Lower lobe of right lung (tissue), 2 donors: ENCODE data around the gene ANKMY1. TPM values are rescaled to one million over a fixed set of nuclear protein-coding genes. Genes with fewer than 3 reads are reported as not detected.
A peak's percentile ranks its signal among the peaks of the same experiment; 100 is the strongest.

ENCODE experiments used
- ATAC-seq, 2 donors: fragments of 200-7000 bp; cut with Tn5 transposase; one replicate each; pipeline ENCODE4 v1.9.1; 2020 to 2022; ENCODE audit warnings: mild to moderate bottlenecking in 2 of 2, moderate library complexity in 2 of 2
- DNase-seq: peaks from one replicate; pipeline ENCODE4 v3.0.0-alpha.2; 2020
- H3K27ac ChIP-seq: fragments of 200-600 bp; one replicate; pipeline ENCODE4 v1.8.0; 2022
- H3K27me3 ChIP-seq: fragments of 200-600 bp; one replicate; pipeline ENCODE4 v1.8.0; 2022; ENCODE audit warnings: low read depth
- H3K36me3 ChIP-seq: fragments of 200-600 bp; one replicate; pipeline ENCODE4 v1.8.0; 2022; ENCODE audit warnings: mild to moderate bottlenecking
- H3K4me1 ChIP-seq: fragments of 200-600 bp; one replicate; pipeline ENCODE4 v1.8.0; 2022
- H3K4me3 ChIP-seq: fragments of 200-600 bp; one replicate; pipeline ENCODE4 v1.8.0; 2022; ENCODE audit warnings: mild to moderate bottlenecking
- H3K9me3 ChIP-seq: fragments of 200-600 bp; one replicate; pipeline ENCODE4 v1.8.0; 2022
- intact Hi-C: fragments of 100-400 bp; cut with DNase I; formaldehyde crosslinking; loops from one replicate; pipeline ENCODE4 v1.11.0; 2022
- total RNA-seq: library from RNA; stranded (reverse); fragmentation: NEBNext Ultra II Directional; extraction: Animal tissue kit (Norgen Biotek cat#: 25700); gene quantifications from one replicate; pipeline ENCODE4 v1.2.1, GENCODE V29; 2021
- TF ChIP-seq, protein P1 (sequence below): fragments of 200-600 bp; IDR thresholded peaks from one replicate; pipeline ENCODE4 v1.8.0; 2022; ENCODE audit warnings: antibody characterized with exemption, mild to moderate bottlenecking
- donor health status: DM: no; HTN: yes; CAD: no; lungs with severe emphysema.

The ANKMY1 gene
- total RNA-seq, 1 donor from 2014 or later = 29.3 TPM

DNA sequence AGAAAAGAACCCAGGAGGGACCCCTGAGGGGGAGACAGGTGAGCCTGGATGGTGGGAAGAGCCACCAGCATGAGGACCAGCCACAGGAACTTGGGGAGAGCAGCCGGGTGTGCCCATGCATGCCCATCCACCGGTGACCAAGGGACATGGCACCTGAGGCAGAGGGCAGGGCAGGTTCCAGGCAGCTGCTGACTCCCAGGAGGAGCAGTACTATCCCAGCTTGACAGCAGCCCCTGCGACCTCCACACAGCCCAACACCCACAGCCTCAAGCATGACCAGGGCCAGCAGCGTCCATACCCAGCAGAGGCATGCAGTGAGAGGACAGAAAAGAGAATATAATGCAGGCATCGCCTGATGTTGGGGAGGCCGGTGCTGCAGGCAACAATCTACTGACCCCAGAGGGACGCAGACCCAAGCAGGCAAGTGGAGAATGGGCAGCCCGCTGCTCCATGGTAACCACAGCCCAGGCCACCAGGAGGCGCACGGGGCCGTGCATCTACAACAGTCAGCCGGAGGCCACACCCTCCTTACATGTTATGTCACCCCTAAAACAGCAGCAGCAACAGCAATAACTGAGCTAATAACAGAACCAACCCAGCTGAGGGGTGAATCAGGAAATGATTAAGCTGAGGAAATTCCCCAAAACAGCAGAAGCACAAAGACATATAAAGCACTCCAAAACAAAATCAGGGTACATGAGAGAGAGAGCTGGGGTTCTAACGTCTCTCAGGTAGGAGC lies 44.1 kb downstream of the ANKMY1 start:
- DNase-seq (peak; percentile 92), ATAC-seq (peak; percentile 95 to 96)
- H3K27me3 ChIP-seq = no peaks in the 10 kb centered on the region
- H3K27ac ChIP-seq = no peak overlapping the region
- intact Hi-C loops = no loop called here
- TF ChIP-seq, protein P1, sequence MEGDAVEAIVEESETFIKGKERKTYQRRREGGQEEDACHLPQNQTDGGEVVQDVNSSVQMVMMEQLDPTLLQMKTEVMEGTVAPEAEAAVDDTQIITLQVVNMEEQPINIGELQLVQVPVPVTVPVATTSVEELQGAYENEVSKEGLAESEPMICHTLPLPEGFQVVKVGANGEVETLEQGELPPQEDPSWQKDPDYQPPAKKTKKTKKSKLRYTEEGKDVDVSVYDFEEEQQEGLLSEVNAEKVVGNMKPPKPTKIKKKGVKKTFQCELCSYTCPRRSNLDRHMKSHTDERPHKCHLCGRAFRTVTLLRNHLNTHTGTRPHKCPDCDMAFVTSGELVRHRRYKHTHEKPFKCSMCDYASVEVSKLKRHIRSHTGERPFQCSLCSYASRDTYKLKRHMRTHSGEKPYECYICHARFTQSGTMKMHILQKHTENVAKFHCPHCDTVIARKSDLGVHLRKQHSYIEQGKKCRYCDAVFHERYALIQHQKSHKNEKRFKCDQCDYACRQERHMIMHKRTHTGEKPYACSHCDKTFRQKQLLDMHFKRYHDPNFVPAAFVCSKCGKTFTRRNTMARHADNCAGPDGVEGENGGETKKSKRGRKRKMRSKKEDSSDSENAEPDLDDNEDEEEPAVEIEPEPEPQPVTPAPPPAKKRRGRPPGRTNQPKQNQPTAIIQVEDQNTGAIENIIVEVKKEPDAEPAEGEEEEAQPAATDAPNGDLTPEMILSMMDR = peak; percentile 87
- H3K4me3 ChIP-seq = no peak overlapping the region
- no peaks in the 10 kb centered on the region for H3K4me1 ChIP-seq
- H3K36me3 ChIP-seq = peaks cover 16% of the 10 kb centered on the region
- no peaks in the 10 kb centered on the region for H3K9me3 ChIP-seq

DNA sequence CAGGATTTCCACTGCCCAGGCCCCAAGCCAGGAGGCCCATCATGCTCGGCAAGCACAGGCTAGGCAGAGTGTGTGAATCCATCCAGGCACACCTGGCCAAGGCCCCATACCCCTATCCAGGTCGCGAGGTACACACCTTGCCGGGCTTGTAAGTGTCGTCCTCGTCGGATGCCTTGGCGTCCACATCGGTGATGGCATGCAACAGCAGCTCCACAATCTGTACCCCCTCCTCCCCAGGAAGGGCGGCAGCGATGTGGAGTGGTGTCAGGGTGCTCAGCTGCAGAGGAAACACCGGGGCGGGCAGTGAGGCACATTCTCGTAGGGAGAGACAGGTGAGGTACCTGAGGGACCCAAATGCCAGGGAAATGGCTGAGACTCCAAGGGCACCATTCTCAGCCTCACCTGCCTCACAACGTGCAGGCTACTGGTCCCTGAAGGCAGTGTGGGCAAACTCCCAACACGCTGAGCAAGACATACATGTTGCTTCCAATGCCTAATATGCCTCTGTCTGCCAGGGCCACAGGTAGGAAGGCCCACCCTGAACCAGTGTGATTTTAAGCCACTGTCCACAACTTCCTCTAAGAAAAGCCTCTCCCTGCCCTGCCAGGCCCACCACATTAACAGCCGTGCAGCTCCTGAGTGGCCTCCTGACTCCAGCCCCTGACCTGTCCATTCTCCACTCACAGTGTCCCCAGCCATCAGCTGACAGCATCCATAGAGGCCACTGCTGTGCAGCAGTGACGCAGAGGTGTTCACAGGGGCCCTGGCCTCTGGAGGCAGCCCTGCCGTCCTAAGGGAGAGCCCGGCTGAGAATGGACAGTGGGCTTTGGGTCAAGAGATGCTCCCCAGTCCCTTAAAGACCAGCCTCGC lies 44.9 kb downstream of the ANKMY1 start:
- intact Hi-C loops = no loop called here
- DNase-seq = no peak
- Histone ChIP-seq H3K4me3 (no peak overlapping the region), H3K27ac (no peak overlapping the region), H3K36me3 (peaks cover 16% of the 10 kb centered on the region), H3K9me3 (no peaks in the 10 kb centered on the region), H3K4me1 (no peaks in the 10 kb centered on the region), H3K27me3 (no peaks in the 10 kb centered on the region)
- TF ChIP-seq, protein P1 = no peak
- ATAC-seq = no peak

- H3K36me3 ChIP-seq = peaks cover 16% of the 10 kb centered on the region
- no peaks in the 10 kb centered on the region for H3K4me1 ChIP-seq
- intact Hi-C loops = no loop called here
- no peaks in the 10 kb centered on the region for H3K27me3 ChIP-seq
- H3K27ac ChIP-seq = no peak overlapping the region
- DNase-seq (no peak), ATAC-seq (no peak)
- no peaks in the 10 kb centered on the region for H3K9me3 ChIP-seq
- H3K4me3 ChIP-seq = no peak overlapping the region
- TF ChIP-seq, protein P1 = no peak
These were observed 45.7 kb downstream of the ANKMY1 start for GRCh38 chr2:240512109-240512485.

DNA sequence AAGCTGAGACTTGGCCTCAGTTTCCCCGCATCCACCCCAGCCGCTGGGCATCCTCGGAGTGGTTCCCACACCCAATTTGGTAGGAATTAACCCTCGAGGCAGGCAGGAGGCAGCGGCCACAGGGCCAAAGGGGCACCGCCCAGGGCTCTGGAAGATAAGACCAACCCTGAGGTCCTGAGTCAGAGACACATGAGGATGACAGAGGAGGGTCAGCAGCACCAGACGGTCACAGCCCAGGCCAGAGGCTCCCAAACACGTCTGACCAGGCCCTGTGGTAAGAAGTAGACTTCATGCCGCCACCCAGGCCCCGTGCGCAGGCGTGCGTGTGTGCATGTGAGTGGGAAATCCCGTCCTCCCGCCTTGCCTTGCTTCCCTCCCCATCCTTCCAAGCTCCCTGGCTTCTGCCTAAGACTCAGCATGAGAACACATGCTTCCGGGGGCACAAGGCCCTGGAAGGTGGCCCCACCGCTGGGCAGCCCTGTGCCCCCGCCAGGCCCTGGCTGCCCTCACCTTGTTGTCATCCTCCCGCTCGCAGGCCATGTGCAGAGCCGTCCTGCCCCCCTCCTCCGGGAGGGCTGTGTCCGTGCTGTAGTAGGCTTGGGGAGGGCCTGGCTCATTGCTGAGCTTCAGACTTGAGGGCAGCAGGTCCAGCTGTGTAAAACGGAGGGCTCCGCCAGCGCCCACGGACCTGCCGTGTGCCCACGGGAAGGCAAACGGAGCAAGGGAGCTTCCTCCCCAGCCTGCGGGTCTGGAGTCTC lies 46.3 kb downstream of the ANKMY1 start:
- no peak for DNase-seq

More for the DNA sequence above, 46.3 kb downstream of the ANKMY1 start:
- Histone ChIP-seq H3K4me3 (no peak overlapping the region), H3K27me3 (no peaks in the 10 kb centered on the region), H3K9me3 (no peaks in the 10 kb centered on the region), H3K27ac (no peak overlapping the region), H3K36me3 (peaks cover 16% of the 10 kb centered on the region), H3K4me1 (no peaks in the 10 kb centered on the region)
- TF ChIP-seq, protein P1 = no peak
- ATAC-seq = no peak
- intact Hi-C loops = no loop called here
